Measurements from ENCODE around the gene ST6GALNAC2.
"Not testable (repeated sequence)": the region's sequence is repeated elsewhere in the genome, so short reads cannot be mapped to it uniquely, and the experiment has no call there.

The ST6GALNAC2 gene

GRCh38 chr17:76535788-76536510 lies 49.7 kb downstream of the ST6GALNAC2 start:
- no peak overlapping the region for H3K4me3 ChIP-seq (ENCODE audit: low read depth, low read length)
- DNase-seq (ENCODE audit: low read depth) = no peak
- TF ChIP-seq, protein P1, sequence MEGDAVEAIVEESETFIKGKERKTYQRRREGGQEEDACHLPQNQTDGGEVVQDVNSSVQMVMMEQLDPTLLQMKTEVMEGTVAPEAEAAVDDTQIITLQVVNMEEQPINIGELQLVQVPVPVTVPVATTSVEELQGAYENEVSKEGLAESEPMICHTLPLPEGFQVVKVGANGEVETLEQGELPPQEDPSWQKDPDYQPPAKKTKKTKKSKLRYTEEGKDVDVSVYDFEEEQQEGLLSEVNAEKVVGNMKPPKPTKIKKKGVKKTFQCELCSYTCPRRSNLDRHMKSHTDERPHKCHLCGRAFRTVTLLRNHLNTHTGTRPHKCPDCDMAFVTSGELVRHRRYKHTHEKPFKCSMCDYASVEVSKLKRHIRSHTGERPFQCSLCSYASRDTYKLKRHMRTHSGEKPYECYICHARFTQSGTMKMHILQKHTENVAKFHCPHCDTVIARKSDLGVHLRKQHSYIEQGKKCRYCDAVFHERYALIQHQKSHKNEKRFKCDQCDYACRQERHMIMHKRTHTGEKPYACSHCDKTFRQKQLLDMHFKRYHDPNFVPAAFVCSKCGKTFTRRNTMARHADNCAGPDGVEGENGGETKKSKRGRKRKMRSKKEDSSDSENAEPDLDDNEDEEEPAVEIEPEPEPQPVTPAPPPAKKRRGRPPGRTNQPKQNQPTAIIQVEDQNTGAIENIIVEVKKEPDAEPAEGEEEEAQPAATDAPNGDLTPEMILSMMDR (IDR thresholded peaks at IDR 0.05; ENCODE audit: low read depth, low read length, missing control alignments) = no peak

GRCh38 chr17:76534831-76535732 lies 50.6 kb downstream of the ST6GALNAC2 start:
- TF ChIP-seq, protein P1 (IDR thresholded peaks at IDR 0.05; ENCODE audit: low read depth, low read length, missing control alignments) = no peak
- H3K4me3 ChIP-seq (ENCODE audit: low read depth, low read length) = no peak overlapping the region
- DNase-seq (ENCODE audit: low read depth) = no peak

GRCh38 chr17:76533640-76534359 lies 51.9 kb downstream of the ST6GALNAC2 start:
- H3K4me3 ChIP-seq (ENCODE audit: low read depth, low read length); DNase-seq (ENCODE audit: low read depth): not testable (repeated sequence)

- DNase-seq (ENCODE audit: low read depth) = no peak
- TF ChIP-seq, protein P1 (IDR thresholded peaks at IDR 0.05; ENCODE audit: low read depth, low read length, missing control alignments) = no peak
- H3K4me3 ChIP-seq (ENCODE audit: low read depth, low read length) = no peak overlapping the region
Observed at GRCh38 chr17:76532072-76532651, 53.5 kb downstream of the ST6GALNAC2 start.

DNA sequence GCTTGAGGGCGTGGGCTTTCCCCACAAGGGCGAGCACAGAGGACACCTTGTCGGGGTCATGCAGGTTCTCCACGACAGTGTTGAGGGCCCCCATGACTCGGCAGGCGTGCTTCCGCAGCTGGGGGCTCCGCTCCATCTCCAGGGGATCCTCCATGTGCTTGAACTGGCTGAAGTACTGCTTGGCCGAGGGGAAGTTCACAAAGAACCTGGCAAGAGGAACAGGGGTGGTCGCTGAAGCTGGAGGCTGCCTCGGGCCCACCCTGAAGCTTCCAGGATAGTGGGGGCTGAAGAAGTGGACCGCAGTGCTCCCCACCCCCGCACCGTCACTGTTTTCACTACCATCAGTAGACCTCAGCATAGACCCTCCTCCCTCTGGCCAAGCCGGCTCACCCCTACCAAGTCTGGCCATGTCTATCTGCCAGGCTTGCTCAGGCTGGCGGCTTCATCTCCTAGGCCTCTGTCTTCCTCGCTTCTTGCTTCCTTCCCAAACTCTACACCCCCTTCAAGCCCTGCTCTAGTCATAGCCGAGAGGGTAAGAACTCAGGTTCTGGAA lies 54.1 kb downstream of the ST6GALNAC2 start:
- no peak overlapping the region for H3K4me3 ChIP-seq (ENCODE audit: low read depth, low read length)
- DNase-seq (ENCODE audit: low read depth) = no peak
- TF ChIP-seq, protein P1 (IDR thresholded peaks at IDR 0.05; ENCODE audit: low read depth, low read length, missing control alignments) = no peak

- DNase-seq (ENCODE audit: low read depth) = no peak
- H3K4me3 ChIP-seq (ENCODE audit: low read depth, low read length) = no peak overlapping the region
- TF ChIP-seq, protein P1 (IDR thresholded peaks at IDR 0.05; ENCODE audit: low read depth, low read length, missing control alignments) = no peak
Observed at GRCh38 chr17:76530811-76531485, 54.7 kb downstream of the ST6GALNAC2 start.
